HFFc6 (cell line): ENCODE results near the gene PPP2R2B. TPM values are rescaled to one million over a fixed set of nuclear protein-coding genes. Genes with fewer than 3 reads are reported as not detected.

Experiments
- DNase-seq: peaks from one replicate; pipeline ENCODE4 v3.0.0-alpha.2; 2018
- H3K27ac Mint-ChIP-seq: 2 replicates; pipeline ENCODE4 v1.8.0; 2020; ENCODE audit warnings: mild to moderate bottlenecking, mixed read lengths
- H3K27me3 Mint-ChIP-seq: 2 replicates; pipeline ENCODE4 v1.8.0; 2021; ENCODE audit warnings: mild to moderate bottlenecking, moderate library complexity, mixed read lengths; ENCODE audit not compliant: insufficient read depth
- H3K36me3 Mint-ChIP-seq: 2 replicates; pipeline ENCODE4 v1.8.0; 2021; ENCODE audit warnings: low read depth, mixed read lengths
- H3K4me1 Mint-ChIP-seq: 2 replicates; pipeline ENCODE4 v1.8.0; 2020; ENCODE audit warnings: low read depth, mixed read lengths
- H3K4me3 Mint-ChIP-seq: 2 replicates; pipeline ENCODE4 v1.8.0; 2020; ENCODE audit warnings: mild to moderate bottlenecking, moderate library complexity, mixed read lengths
- H3K9me3 Mint-ChIP-seq: 2 replicates; pipeline ENCODE4 v1.8.0; 2020; ENCODE audit warnings: mild to moderate bottlenecking, mixed read lengths
- CTCF ChIP-seq: fragments of 200-600 bp; sonication (generic); IDR thresholded peaks from 2 replicates; pipeline ENCODE4 v1.5.0; 2021; ENCODE audit warnings: antibody characterized with exemption, mild to moderate bottlenecking
- total RNA-seq, 6 experiments: library from RNA; stranded (reverse); fragmentation: NEBNext Ultra II Directional; extraction: Animal tissue kit (Norgen Biotek cat#: 25700); gene quantifications; 2 replicates in 1 of 6; 3 replicates in 5 of 6; pipeline ENCODE4 v1.2.3, GENCODE V29; 2021

Gene PPP2R2B
- total RNA-seq, 6 experiments from 2014 or later: not detected

GRCh38 chr5:146802945-146803522 is 75.5 kb downstream of the PPP2R2B start:
- no peaks in the 10 kb centered on the region for H3K36me3 Mint-ChIP-seq
- DNase-seq: no peak
- TF ChIP-seq CTCF: no peak
- no peaks in the 10 kb centered on the region; the same call in 1 of the 2 replicates for H3K27me3 Mint-ChIP-seq
- peaks cover 8% of the 10 kb centered on the region for H3K9me3 Mint-ChIP-seq
- no peak overlapping the region for H3K27ac Mint-ChIP-seq
- H3K4me1 Mint-ChIP-seq: no peaks in the 10 kb centered on the region
- no peak overlapping the region for H3K4me3 Mint-ChIP-seq

GRCh38 chr5:146799671-146800070 is 78.9 kb downstream of the PPP2R2B start:
- Mint-ChIP-seq H3K4me1 (no peaks in the 10 kb centered on the region), H3K36me3 (no peaks in the 10 kb centered on the region), H3K27me3 (no peaks in the 10 kb centered on the region; the same call in 1 of the 2 replicates), H3K27ac (no peak overlapping the region), H3K4me3 (no peak overlapping the region), H3K9me3 (peaks cover 7% of the 10 kb centered on the region)
- TF ChIP-seq CTCF: no peak
- DNase-seq: no peak

- DNase-seq: no peak
- Mint-ChIP-seq H3K4me3 (no peak overlapping the region), H3K9me3 (peaks cover 4% of the 10 kb centered on the region), H3K36me3 (no peaks in the 10 kb centered on the region), H3K27ac (no peak overlapping the region), H3K27me3 (no peaks in the 10 kb centered on the region; the same call in 1 of the 2 replicates), H3K4me1 (no peaks in the 10 kb centered on the region)
- TF ChIP-seq CTCF: no peak
These were observed 79.3 kb downstream of the PPP2R2B start for GRCh38 chr5:146799231-146799630.

GRCh38 chr5:146797658-146798057 is 80.9 kb downstream of the PPP2R2B start:
- H3K9me3 Mint-ChIP-seq: peaks cover 4% of the 10 kb centered on the region; the same call in 1 of the 2 replicates
- no peak overlapping the region for H3K27ac Mint-ChIP-seq
- no peak for TF ChIP-seq CTCF
- no peaks in the 10 kb centered on the region for H3K4me1 Mint-ChIP-seq
- no peak for DNase-seq
- no peaks in the 10 kb centered on the region; the same call in 1 of the 2 replicates for H3K27me3 Mint-ChIP-seq
- H3K36me3 Mint-ChIP-seq: no peaks in the 10 kb centered on the region
- no peak overlapping the region for H3K4me3 Mint-ChIP-seq

- H3K27me3 Mint-ChIP-seq: no peaks in the 10 kb centered on the region; the same call in 1 of the 2 replicates
- no peaks in the 10 kb centered on the region for H3K36me3 Mint-ChIP-seq
- no peak for DNase-seq
- no peak for TF ChIP-seq CTCF
- no peak overlapping the region for H3K27ac Mint-ChIP-seq
- no peaks in the 10 kb centered on the region for H3K4me1 Mint-ChIP-seq
- no peak overlapping the region for H3K4me3 Mint-ChIP-seq
- peaks cover 4% of the 10 kb centered on the region; the same call in 1 of the 2 replicates for H3K9me3 Mint-ChIP-seq
These were observed 81.6 kb downstream of the PPP2R2B start for GRCh38 chr5:146796911-146797310.
